Uterus (tissue), 4 donors: Measurements from ENCODE around the gene PPP2R5A. TPM values are rescaled to one million over a fixed set of nuclear protein-coding genes. Genes with fewer than 3 reads are reported as not detected.
"Not testable (repeated sequence)": the region's sequence is repeated elsewhere in the genome, so short reads cannot be mapped to it uniquely, and the experiment has no call there.

ENCODE experiments used
- DNase-seq, 2 donors: peaks; one replicate each; pipeline ENCODE4 v3.0.0-alpha.2; 2019 to 2020
- H3K27ac ChIP-seq, 2 donors: fragments of 200-600 bp; sonication (generic); 1 replicate in 1 of 2; 2 replicates in 1 of 2; pipeline ENCODE4 v1.5.1; 2016 to 2018
- H3K27me3 ChIP-seq, 2 donors: fragments of 200-600 bp; sonication (generic); one replicate each; pipeline ENCODE4 v1.5.1; 2018 to 2019; ENCODE audit warnings: control low read depth in 1 of 2
- H3K36me3 ChIP-seq, 2 donors: fragments of 200-600 bp; sonication (generic); one replicate each; pipeline ENCODE4 v1.5.1; 2019; ENCODE audit warnings: control low read depth in 1 of 2
- H3K4me1 ChIP-seq, 2 donors: fragments of 200-600 bp; sonication (generic); one replicate each; pipeline ENCODE4 v1.5.1; 2018 to 2019; ENCODE audit warnings: control low read depth in 1 of 2
- H3K4me3 ChIP-seq, 2 donors: fragments of 200-600 bp; sonication (generic); 1 replicate in 1 of 2; 2 replicates in 1 of 2; pipeline ENCODE4 v1.5.1; 2018 to 2019; ENCODE audit warnings: mild to moderate bottlenecking in 1 of 2
- H3K9me3 ChIP-seq, 2 donors: fragments of 200-600 bp; sonication (generic); one replicate each; pipeline ENCODE4 v1.5.1; 2019; ENCODE audit warnings: control low read depth in 1 of 2
- POLR2A ChIP-seq, 2 donors: fragments of 450-650 bp; IDR thresholded peaks; one replicate each; pipeline ENCODE4 v1.6.1; 2016; ENCODE audit warnings: antibody characterized with exemption in 2 of 2, mild to moderate bottlenecking in 1 of 2, moderate library complexity in 1 of 2
- intact Hi-C: fragments of 100-400 bp; cut with DNase I; formaldehyde crosslinking; loops from one replicate; pipeline ENCODE4 v1.15.1; 2023; ENCODE audit warnings: low total_unique reads
- total RNA-seq, 4 donors: library from RNA; depleted of rRNA in 3 of 4; stranded (reverse); fragments of >200 nt in 3 of 4; gene quantifications; one replicate each; pipeline versions ENCODE4 v1.1.0 to v1.2.4, GENCODE V29; 2014 to 2023
- TF ChIP-seq, protein P1 (sequence below), 4 experiments: fragments of 200-600 bp in 2 of 4; fragments of 450-650 bp in 2 of 4; sonication (generic) in 2 of 4; IDR thresholded peaks; one replicate each; pipeline ENCODE4 v1.5.1; 2016 to 2019; ENCODE audit warnings: antibody characterized with exemption in 4 of 4, mild to moderate bottlenecking in 2 of 4, moderate library complexity in 1 of 4
- donor health status: DM: yes; HTN: yes; CAD: no.

PPP2R5A gene
- total RNA-seq, 4 donors from 2014 or later = 14.9 to 44.4 (median 34.6) TPM

GRCh38 chr1:212297338-212297737, 12.1 kb downstream of the PPP2R5A start:
- Histone ChIP-seq H3K27me3 (no peaks in the 10 kb centered on the region), H3K9me3 (no peaks in the 10 kb centered on the region), H3K4me1 (peaks cover 0 to 8% of the 10 kb centered on the region in 2 donors), H3K4me3 (no peak overlapping the region), H3K36me3 (no peaks in the 10 kb centered on the region), H3K27ac (no peak overlapping the region)
- no peak for DNase-seq
- intact Hi-C loops = no loop called here
- TF ChIP-seq, protein P1, sequence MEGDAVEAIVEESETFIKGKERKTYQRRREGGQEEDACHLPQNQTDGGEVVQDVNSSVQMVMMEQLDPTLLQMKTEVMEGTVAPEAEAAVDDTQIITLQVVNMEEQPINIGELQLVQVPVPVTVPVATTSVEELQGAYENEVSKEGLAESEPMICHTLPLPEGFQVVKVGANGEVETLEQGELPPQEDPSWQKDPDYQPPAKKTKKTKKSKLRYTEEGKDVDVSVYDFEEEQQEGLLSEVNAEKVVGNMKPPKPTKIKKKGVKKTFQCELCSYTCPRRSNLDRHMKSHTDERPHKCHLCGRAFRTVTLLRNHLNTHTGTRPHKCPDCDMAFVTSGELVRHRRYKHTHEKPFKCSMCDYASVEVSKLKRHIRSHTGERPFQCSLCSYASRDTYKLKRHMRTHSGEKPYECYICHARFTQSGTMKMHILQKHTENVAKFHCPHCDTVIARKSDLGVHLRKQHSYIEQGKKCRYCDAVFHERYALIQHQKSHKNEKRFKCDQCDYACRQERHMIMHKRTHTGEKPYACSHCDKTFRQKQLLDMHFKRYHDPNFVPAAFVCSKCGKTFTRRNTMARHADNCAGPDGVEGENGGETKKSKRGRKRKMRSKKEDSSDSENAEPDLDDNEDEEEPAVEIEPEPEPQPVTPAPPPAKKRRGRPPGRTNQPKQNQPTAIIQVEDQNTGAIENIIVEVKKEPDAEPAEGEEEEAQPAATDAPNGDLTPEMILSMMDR (IDR thresholded peaks at IDR 0.05) = no peak
- TF ChIP-seq POLR2A (IDR thresholded peaks at IDR 0.05) = no peak

GRCh38 chr1:212301580-212301979, 16.4 kb downstream of the PPP2R5A start:
- TF ChIP-seq, protein P1 (IDR thresholded peaks at IDR 0.05) = no peak
- no peak for TF ChIP-seq POLR2A (IDR thresholded peaks at IDR 0.05)
- Histone ChIP-seq H3K27ac (no peak overlapping the region), H3K4me1 (no peaks in the 10 kb centered on the region), H3K27me3 (no peaks in the 10 kb centered on the region), H3K4me3 (no peak overlapping the region), H3K9me3 (no peaks in the 10 kb centered on the region), H3K36me3 (no peaks in the 10 kb centered on the region)
- no peak for DNase-seq
- intact Hi-C loops = no loop called here

- Histone ChIP-seq H3K36me3 (no peaks in the 10 kb centered on the region), H3K9me3 (no peaks in the 10 kb centered on the region), H3K4me1 (no peaks in the 10 kb centered on the region), H3K27me3 (no peaks in the 10 kb centered on the region), H3K4me3 (no peak overlapping the region), H3K27ac (no peak overlapping the region)
- TF ChIP-seq POLR2A (IDR thresholded peaks at IDR 0.05) = no peak
- TF ChIP-seq, protein P1 (IDR thresholded peaks at IDR 0.05) = no peak
- no peak for DNase-seq
- intact Hi-C loops = no loop called here
Observed at GRCh38 chr1:212302745-212303383, 17.7 kb downstream of the PPP2R5A start.

- no peak for DNase-seq
- no peaks in the 10 kb centered on the region for H3K36me3 ChIP-seq
- no peaks in the 10 kb centered on the region for H3K27me3 ChIP-seq
- intact Hi-C loops = no loop called here
- H3K4me3 ChIP-seq = no peak overlapping the region
- H3K4me1 ChIP-seq = no peaks in the 10 kb centered on the region
- TF ChIP-seq, protein P1 (IDR thresholded peaks at IDR 0.05) = no peak
- no peak for TF ChIP-seq POLR2A (IDR thresholded peaks at IDR 0.05)
- no peaks in the 10 kb centered on the region for H3K9me3 ChIP-seq
- H3K27ac ChIP-seq = no peak overlapping the region
Observed at GRCh38 chr1:212305342-212305741, 20.1 kb downstream of the PPP2R5A start.

- DNase-seq, H3K36me3 ChIP-seq, H3K27ac ChIP-seq, intact Hi-C loops, H3K4me1 ChIP-seq, H3K27me3 ChIP-seq, H3K4me3 ChIP-seq, H3K9me3 ChIP-seq: not testable (repeated sequence)
Observed at GRCh38 chr1:212305984-212306452, 20.8 kb downstream of the PPP2R5A start.
